Stimulated activated CD4-positive, alpha-beta T cell treated with anti-CD3 and anti-CD28 coated beads, Interleukin-15, amount 100 ng/mL, for 48 hours (primary cell): Measurements from ENCODE around the gene NRGN.
"Not testable (repeated sequence)": the region's sequence is repeated elsewhere in the genome, so short reads cannot be mapped to it uniquely, and the experiment has no call there.

Source experiments
- DNase-seq, 2 donors: peaks; one replicate each; pipeline ENCODE4 v3.0.0-alpha.2; 2020; ENCODE audit warnings: low read depth in 2 of 2

The NRGN gene

GRCh38 chr11:124757320-124757719 lies 17.6 kb downstream of the NRGN start:
- DNase-seq, result no peak

- DNase-seq, result peak; percentile 51 to 74
Measured at GRCh38 chr11:124758355-124759265, 18.9 kb downstream of the NRGN start.

GRCh38 chr11:124759266-124760204 lies 19.8 kb downstream of the NRGN start:
- DNase-seq, result no peak

GRCh38 chr11:124760205-124760652 lies 20.5 kb downstream of the NRGN start:
- DNase-seq, result no peak

- DNase-seq, result no peak
Measured at GRCh38 chr11:124760806-124761205, 21.1 kb downstream of the NRGN start.

GRCh38 chr11:124761301-124762104 lies 21.8 kb downstream of the NRGN start:
- DNase-seq, result no peak

- DNase-seq, result peak; percentile 30 to 60
Measured at GRCh38 chr11:124762105-124762623, 22.4 kb downstream of the NRGN start, which contains the start of gene ESAM. TSS of gene ESAM (minus strand) at chr11:124762290. CDS start at chr11:124762154, 136 bp downstream.

- no peak for DNase-seq
Measured at GRCh38 chr11:124762624-124763155, 22.9 kb downstream of the NRGN start.

GRCh38 chr11:124763156-124763947 lies 23.6 kb downstream of the NRGN start:
- peak; percentile 57 to 70 for DNase-seq

- DNase-seq, result no peak
Measured at GRCh38 chr11:124766156-124766555, 26.4 kb downstream of the NRGN start.

- DNase-seq, result no peak
Measured at GRCh38 chr11:124768914-124769313, 29.2 kb downstream of the NRGN start.

GRCh38 chr11:124769806-124770774 lies 30.3 kb downstream of the NRGN start:
- no peak for DNase-seq

- not testable (repeated sequence) for DNase-seq
Measured at GRCh38 chr11:124770959-124771358, 31.2 kb downstream of the NRGN start.

GRCh38 chr11:124776865-124777645 lies 37.3 kb downstream of the NRGN start:
- no peak for DNase-seq

GRCh38 chr11:124778281-124778680 lies 38.5 kb downstream of the NRGN start:
- no peak for DNase-seq

GRCh38 chr11:124779568-124779967 lies 39.8 kb downstream of the NRGN start:
- DNase-seq, result no peak

- no peak for DNase-seq
Measured at GRCh38 chr11:124783002-124783401, 43.3 kb downstream of the NRGN start.

- DNase-seq, result no peak
Measured at GRCh38 chr11:124784051-124784450, 44.3 kb downstream of the NRGN start.
